Astrocyte (in vitro differentiated cells and primary cell): ENCODE measurements around the gene CNTNAP2. TPM values are rescaled to one million over a fixed set of nuclear protein-coding genes. Genes with fewer than 3 reads are reported as not detected.

Experiments used
- DNase-seq: peaks from one replicate; pipeline ENCODE4 v3.0.0-alpha.2; 2010; ENCODE audit warnings: low read depth
- FAIRE-seq: peaks from 2 replicates; lab custom pipeline; 2011; peaks lifted over from hg19 to GRCh38; lab: Jason Lieb, UNC
- H2AFZ ChIP-seq: 2 replicates; pipeline ENCODE4 v1.6.0; 2012; ENCODE audit warnings: low read depth, low read length, inconsistent platforms
- H3K27ac ChIP-seq: 2 replicates; pipeline ENCODE4 v1.5.1; 2011; ENCODE audit warnings: low read depth, low read length, inconsistent platforms
- H3K27me3 ChIP-seq: 2 replicates; pipeline ENCODE4 v1.6.0; 2011; ENCODE audit warnings: low read length, inconsistent platforms; ENCODE audit not compliant: insufficient read depth
- H3K36me3 ChIP-seq: 2 replicates; pipeline ENCODE4 v1.5.1; 2011; ENCODE audit warnings: low read length, inconsistent platforms; ENCODE audit not compliant: insufficient read depth
- H3K4me1 ChIP-seq: 2 replicates; pipeline ENCODE4 v1.5.1; 2011; ENCODE audit warnings: low read length, inconsistent platforms; ENCODE audit not compliant: insufficient read depth
- H3K4me2 ChIP-seq: 2 replicates; pipeline ENCODE4 v1.6.0; 2012; ENCODE audit warnings: low read length, inconsistent platforms
- H3K4me3 ChIP-seq: 2 replicates; pipeline ENCODE4 v1.5.1; 2011; ENCODE audit warnings: low read depth, mild to moderate bottlenecking, low read length, inconsistent platforms; ENCODE audit not compliant: insufficient read depth
- H3K79me2 ChIP-seq: 2 replicates; pipeline ENCODE4 v1.6.0; 2012; ENCODE audit warnings: mild to moderate bottlenecking, low read length, inconsistent platforms; ENCODE audit not compliant: insufficient read depth
- H3K9ac ChIP-seq: 2 replicates; pipeline ENCODE4 v1.6.0; 2012; ENCODE audit warnings: mild to moderate bottlenecking, low read length, inconsistent platforms
- H3K9me3 ChIP-seq: 2 replicates; pipeline ENCODE4 v1.5.1; 2012; ENCODE audit warnings: low read depth, mild to moderate bottlenecking, low read length, inconsistent platforms; ENCODE audit not compliant: insufficient read depth
- H4K20me1 ChIP-seq: 2 replicates; pipeline ENCODE4 v1.6.0; 2012; ENCODE audit warnings: low read length, inconsistent platforms; ENCODE audit not compliant: insufficient read depth
- H3K27ac Mint-ChIP-seq: one replicate; pipeline ENCODE4 v1.8.0; 2021; ENCODE audit warnings: mild to moderate bottlenecking, mixed read lengths; ENCODE audit not compliant: unreplicated experiment
- H3K27me3 Mint-ChIP-seq: one replicate; pipeline ENCODE4 v1.8.0; 2021; ENCODE audit warnings: low read depth, mixed read lengths; ENCODE audit not compliant: unreplicated experiment
- H3K36me3 Mint-ChIP-seq: one replicate; pipeline ENCODE4 v1.8.0; 2021; ENCODE audit warnings: low read depth, mixed read lengths; ENCODE audit not compliant: unreplicated experiment
- H3K4me1 Mint-ChIP-seq: one replicate; pipeline ENCODE4 v1.8.0; 2021; ENCODE audit warnings: low read depth, mixed read lengths; ENCODE audit not compliant: unreplicated experiment
- H3K4me3 Mint-ChIP-seq: one replicate; pipeline ENCODE4 v1.8.0; 2021; ENCODE audit warnings: mild to moderate bottlenecking, moderate library complexity, mixed read lengths; ENCODE audit not compliant: unreplicated experiment
- H3K9me3 Mint-ChIP-seq: one replicate; pipeline ENCODE4 v1.8.0; 2021; ENCODE audit warnings: mild to moderate bottlenecking, mixed read lengths; ENCODE audit not compliant: unreplicated experiment
- CTCF ChIP-seq: IDR thresholded peaks from 2 replicates; pipeline ENCODE4 v1.5.1; 2011; ENCODE audit warnings: low read depth, mild to moderate bottlenecking, inconsistent platforms, low read length, moderate library complexity; ENCODE audit not compliant: insufficient read depth
- EZH2 ChIP-seq: IDR thresholded peaks from 2 replicates; pipeline ENCODE4 v1.6.1; 2012; ENCODE audit warnings: mild to moderate bottlenecking, low read length, inconsistent platforms; ENCODE audit not compliant: insufficient read depth
- total RNA-seq: library from RNA; stranded (reverse); gene quantifications from 2 replicates; pipeline ENCODE4 v1.2.1, GENCODE V29; 2021

The CNTNAP2 gene
- total RNA-seq, 1 donor from 2014 or later = 20.0 TPM

- H3K4me1 Mint-ChIP-seq = peaks cover 7% of the 10 kb centered on the region
- H3K27ac Mint-ChIP-seq = no peak overlapping the region
- H3K79me2 ChIP-seq = no peaks in the 10 kb centered on the region
- no peak overlapping the region for H3K4me3 Mint-ChIP-seq
- no peak for DNase-seq
- no peaks in the 10 kb centered on the region for H3K4me1 ChIP-seq
- H4K20me1 ChIP-seq = no peaks in the 10 kb centered on the region
- H3K9ac ChIP-seq = no peak overlapping the region
- TF ChIP-seq EZH2 = no peak
- no peak for TF ChIP-seq CTCF
- no peak overlapping the region for H2AFZ ChIP-seq
- H3K36me3 Mint-ChIP-seq = no peaks in the 10 kb centered on the region
- no peaks in the 10 kb centered on the region for H3K27me3 ChIP-seq
- H3K27me3 Mint-ChIP-seq = no peaks in the 10 kb centered on the region
- no peak overlapping the region for H3K4me2 ChIP-seq
- H3K9me3 Mint-ChIP-seq = no peaks in the 10 kb centered on the region
- no peaks in the 10 kb centered on the region for H3K9me3 ChIP-seq
- no peak for FAIRE-seq
- no peak overlapping the region for H3K4me3 ChIP-seq
- no peak overlapping the region for H3K27ac ChIP-seq
- H3K36me3 ChIP-seq = no peaks in the 10 kb centered on the region
Measured at GRCh38 chr7:147300293-147300692, 1183.7 kb downstream of the CNTNAP2 start.

GRCh38 chr7:147304376-147304775 lies 1187.8 kb downstream of the CNTNAP2 start:
- Histone ChIP-seq H3K27me3 (no peaks in the 10 kb centered on the region), H4K20me1 (no peaks in the 10 kb centered on the region), H3K4me2 (no peak overlapping the region), H3K79me2 (no peaks in the 10 kb centered on the region), H3K4me3 (no peak overlapping the region), H3K4me1 (no peaks in the 10 kb centered on the region), H3K9ac (no peak overlapping the region), H3K27ac (no peak overlapping the region), H3K9me3 (no peaks in the 10 kb centered on the region), H2AFZ (no peak overlapping the region), H3K36me3 (no peaks in the 10 kb centered on the region)
- TF ChIP-seq EZH2 (no peak), CTCF (no peak)
- H3K4me3 Mint-ChIP-seq = no peak overlapping the region
- no peaks in the 10 kb centered on the region for H3K4me1 Mint-ChIP-seq
- H3K27me3 Mint-ChIP-seq = no peaks in the 10 kb centered on the region
- DNase-seq (no peak), FAIRE-seq (no peak)
- H3K27ac Mint-ChIP-seq = no peak overlapping the region
- H3K9me3 Mint-ChIP-seq = no peaks in the 10 kb centered on the region
- no peaks in the 10 kb centered on the region for H3K36me3 Mint-ChIP-seq

GRCh38 chr7:147305827-147306226 lies 1189.2 kb downstream of the CNTNAP2 start:
- Mint-ChIP-seq H3K27ac (no peak overlapping the region), H3K4me1 (peaks cover 2% of the 10 kb centered on the region), H3K27me3 (no peaks in the 10 kb centered on the region), H3K36me3 (no peaks in the 10 kb centered on the region), H3K4me3 (no peak overlapping the region), H3K9me3 (no peaks in the 10 kb centered on the region)
- H3K27ac ChIP-seq = no peak overlapping the region
- no peak overlapping the region for H3K9ac ChIP-seq
- no peaks in the 10 kb centered on the region for H4K20me1 ChIP-seq
- H3K4me1 ChIP-seq = no peaks in the 10 kb centered on the region
- H3K36me3 ChIP-seq = no peaks in the 10 kb centered on the region
- H3K4me3 ChIP-seq = no peak overlapping the region
- H3K4me2 ChIP-seq = no peak overlapping the region
- H3K79me2 ChIP-seq = no peaks in the 10 kb centered on the region
- H3K9me3 ChIP-seq = no peaks in the 10 kb centered on the region
- H3K27me3 ChIP-seq = no peaks in the 10 kb centered on the region
- FAIRE-seq (no peak), DNase-seq (no peak)
- no peak overlapping the region for H2AFZ ChIP-seq
- TF ChIP-seq CTCF = no peak
